Endothelial cell (in vitro differentiated cells): ENCODE measurements around the gene HHIPL1. TPM values are rescaled to one million over a fixed set of nuclear protein-coding genes. Genes with fewer than 3 reads are reported as not detected.
"Not testable (repeated sequence)": the region's sequence is repeated elsewhere in the genome, so short reads cannot be mapped to it uniquely, and the experiment has no call there.

ENCODE experiments used
- DNase-seq: peaks from one replicate; pipeline ENCODE4 v3.0.0; 2021; ENCODE audit warnings: low spot score
- H3K27ac Mint-ChIP-seq: one replicate; pipeline ENCODE4 v1.8.0; 2021; ENCODE audit warnings: mixed read lengths, inconsistent platforms; ENCODE audit not compliant: unreplicated experiment
- H3K27me3 Mint-ChIP-seq: one replicate; pipeline ENCODE4 v1.8.0; 2021; ENCODE audit warnings: mild to moderate bottlenecking, moderate library complexity, mixed read lengths, inconsistent platforms; ENCODE audit not compliant: unreplicated experiment
- H3K36me3 Mint-ChIP-seq: one replicate; pipeline ENCODE4 v1.8.0; 2021; ENCODE audit warnings: mild to moderate bottlenecking, low read depth, mixed read lengths, inconsistent platforms; ENCODE audit not compliant: unreplicated experiment
- H3K4me1 Mint-ChIP-seq: one replicate; pipeline ENCODE4 v1.8.0; 2021; ENCODE audit warnings: mild to moderate bottlenecking, mixed read lengths, inconsistent platforms; ENCODE audit not compliant: unreplicated experiment
- H3K4me3 Mint-ChIP-seq: one replicate; pipeline ENCODE4 v1.8.0; 2021; ENCODE audit warnings: mild to moderate bottlenecking, mixed read lengths, inconsistent platforms; ENCODE audit not compliant: unreplicated experiment
- H3K9me3 Mint-ChIP-seq: one replicate; pipeline ENCODE4 v1.8.0; 2021; ENCODE audit warnings: mixed read lengths, inconsistent platforms; ENCODE audit not compliant: unreplicated experiment
- total RNA-seq: library from RNA; stranded (reverse); fragmentation: NEBNext Ultra II Directional; extraction: Animal tissue kit (Norgen Biotek cat#: 25700); gene quantifications from one replicate; pipeline ENCODE4 v1.2.1, GENCODE V29; 2021; ENCODE audit not compliant: unreplicated experiment
- TF ChIP-seq, protein P1 (sequence below): fragments of 200-600 bp; sonication (generic); IDR thresholded peaks from one replicate; pipeline ENCODE4 v1.5.0; 2021; ENCODE audit warnings: antibody characterized with exemption; ENCODE audit not compliant: unreplicated experiment

The HHIPL1 gene
- total RNA-seq, 1 donor from 2014 or later = 15.1 TPM

DNA sequence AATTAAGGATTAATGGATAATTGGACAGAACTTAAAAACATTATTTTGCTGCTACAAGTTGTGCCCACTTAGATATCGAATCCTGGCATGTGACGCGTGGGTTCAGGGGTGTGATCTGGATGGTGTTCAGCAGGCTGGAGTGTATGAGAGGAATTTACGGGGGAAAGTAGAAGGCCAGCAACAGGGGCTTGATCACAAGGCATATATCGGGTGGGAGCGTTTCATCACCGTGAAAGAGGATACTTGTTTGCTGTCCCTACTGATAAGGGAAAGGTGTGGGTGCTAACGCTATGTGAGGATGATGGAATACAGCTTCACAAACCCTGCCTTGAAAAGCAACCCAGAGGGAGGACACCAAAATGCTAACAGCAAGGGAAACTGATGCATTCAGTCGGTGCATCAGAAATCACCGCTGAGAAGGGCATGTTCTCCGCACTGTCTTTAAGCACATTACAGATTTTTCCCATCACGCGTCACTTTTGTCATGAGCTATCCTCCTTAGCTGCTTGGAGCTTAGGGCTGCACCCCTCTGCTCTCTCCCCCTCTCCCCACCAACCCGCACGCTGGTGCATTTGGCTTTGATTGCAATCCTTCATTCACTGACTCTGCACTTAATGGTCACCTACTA is 13.4 kb downstream of the HHIPL1 start:
- no peak for DNase-seq
- Mint-ChIP-seq H3K27me3 (peaks cover 24% of the 10 kb centered on the region), H3K27ac (no peak overlapping the region), H3K4me1 (peaks cover 4% of the 10 kb centered on the region), H3K36me3 (peaks cover 16% of the 10 kb centered on the region), H3K9me3 (no peaks in the 10 kb centered on the region), H3K4me3 (no peak overlapping the region)
- TF ChIP-seq, protein P1, sequence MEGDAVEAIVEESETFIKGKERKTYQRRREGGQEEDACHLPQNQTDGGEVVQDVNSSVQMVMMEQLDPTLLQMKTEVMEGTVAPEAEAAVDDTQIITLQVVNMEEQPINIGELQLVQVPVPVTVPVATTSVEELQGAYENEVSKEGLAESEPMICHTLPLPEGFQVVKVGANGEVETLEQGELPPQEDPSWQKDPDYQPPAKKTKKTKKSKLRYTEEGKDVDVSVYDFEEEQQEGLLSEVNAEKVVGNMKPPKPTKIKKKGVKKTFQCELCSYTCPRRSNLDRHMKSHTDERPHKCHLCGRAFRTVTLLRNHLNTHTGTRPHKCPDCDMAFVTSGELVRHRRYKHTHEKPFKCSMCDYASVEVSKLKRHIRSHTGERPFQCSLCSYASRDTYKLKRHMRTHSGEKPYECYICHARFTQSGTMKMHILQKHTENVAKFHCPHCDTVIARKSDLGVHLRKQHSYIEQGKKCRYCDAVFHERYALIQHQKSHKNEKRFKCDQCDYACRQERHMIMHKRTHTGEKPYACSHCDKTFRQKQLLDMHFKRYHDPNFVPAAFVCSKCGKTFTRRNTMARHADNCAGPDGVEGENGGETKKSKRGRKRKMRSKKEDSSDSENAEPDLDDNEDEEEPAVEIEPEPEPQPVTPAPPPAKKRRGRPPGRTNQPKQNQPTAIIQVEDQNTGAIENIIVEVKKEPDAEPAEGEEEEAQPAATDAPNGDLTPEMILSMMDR = no peak

DNA sequence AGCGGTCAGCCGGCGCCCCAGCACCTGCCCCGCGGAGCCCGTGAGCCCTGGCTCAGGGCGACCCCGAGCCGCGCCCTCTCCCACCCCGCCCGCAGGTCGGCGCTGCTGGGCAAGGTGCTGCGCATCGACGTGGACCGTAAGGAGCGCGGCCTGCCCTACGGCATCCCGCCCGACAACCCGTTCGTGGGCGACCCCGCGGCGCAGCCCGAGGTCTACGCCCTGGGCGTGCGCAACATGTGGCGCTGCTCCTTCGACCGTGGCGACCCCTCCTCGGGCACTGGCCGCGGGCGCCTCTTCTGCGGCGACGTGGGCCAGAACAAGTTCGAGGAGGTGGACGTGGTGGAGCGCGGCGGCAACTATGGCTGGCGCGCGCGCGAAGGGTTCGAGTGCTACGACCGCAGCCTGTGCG is 14.4 kb downstream of the HHIPL1 start:
- DNase-seq = peak; percentile 47
- Mint-ChIP-seq H3K4me3 (no peak overlapping the region), H3K36me3 (peaks cover 13% of the 10 kb centered on the region), H3K27me3 (peaks cover 29% of the 10 kb centered on the region), H3K4me1 (peaks cover 11% of the 10 kb centered on the region), H3K9me3 (no peaks in the 10 kb centered on the region), H3K27ac (no peak overlapping the region)
- TF ChIP-seq, protein P1 = peak; percentile 39

DNA sequence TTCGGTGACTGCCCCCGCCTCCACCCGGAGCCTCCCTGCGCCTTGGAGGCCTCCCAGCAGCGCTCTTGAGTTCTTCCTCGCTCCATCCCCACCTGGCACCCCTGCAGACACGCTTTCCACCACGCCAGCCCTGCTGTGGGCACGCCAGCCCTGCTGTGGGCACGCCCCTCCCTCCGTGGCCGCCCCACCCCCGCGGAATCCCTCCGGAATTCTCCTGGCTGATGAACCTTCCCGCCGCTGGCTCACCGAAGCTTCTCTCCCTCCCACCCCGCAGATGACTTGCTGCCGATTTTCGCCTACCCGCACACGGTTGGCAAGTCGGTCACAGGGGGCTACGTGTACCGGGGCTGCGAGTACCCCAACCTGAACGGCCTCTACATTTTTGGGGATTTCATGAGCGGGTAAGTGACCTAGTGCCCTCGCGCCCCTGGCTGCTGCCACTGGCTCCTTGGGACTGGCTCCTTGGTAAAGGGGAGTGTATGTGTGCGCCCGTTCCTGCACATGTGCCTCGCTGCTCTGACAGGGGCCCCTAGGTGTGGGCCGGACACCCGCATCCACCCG is 15.2 kb downstream of the HHIPL1 start:
- Mint-ChIP-seq H3K27ac (no peak overlapping the region), H3K4me3 (no peak overlapping the region), H3K36me3 (peaks cover 11% of the 10 kb centered on the region), H3K4me1 (peaks cover 13% of the 10 kb centered on the region), H3K27me3 (peaks cover 25% of the 10 kb centered on the region), H3K9me3 (no peaks in the 10 kb centered on the region)
- DNase-seq = no peak
- TF ChIP-seq, protein P1 = no peak

DNA sequence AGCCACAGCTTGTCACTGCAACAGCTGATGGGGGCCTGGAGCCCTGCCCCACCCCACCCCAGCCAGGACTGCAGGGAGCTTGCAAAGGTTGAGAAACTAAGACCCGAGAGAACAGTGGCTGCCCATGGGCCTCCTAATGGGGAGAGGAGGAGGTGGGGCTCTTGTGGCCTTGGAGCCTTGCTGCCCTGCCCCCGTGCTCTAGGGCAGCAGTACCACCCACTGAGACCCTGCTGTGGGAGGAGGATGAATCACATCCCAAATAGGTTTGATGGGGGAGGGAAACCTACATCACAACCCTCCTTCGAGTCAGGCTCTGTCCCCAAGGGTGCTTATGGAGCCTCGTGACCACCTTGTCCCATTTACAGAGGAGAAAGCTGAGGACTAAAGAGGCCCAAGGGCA is 15.9 kb downstream of the HHIPL1 start:
- Mint-ChIP-seq H3K36me3 (peaks cover 12% of the 10 kb centered on the region), H3K27me3 (peaks cover 25% of the 10 kb centered on the region), H3K27ac (no peak overlapping the region), H3K4me3 (no peak overlapping the region), H3K9me3 (no peaks in the 10 kb centered on the region), H3K4me1 (peaks cover 13% of the 10 kb centered on the region)
- no peak for DNase-seq
- TF ChIP-seq, protein P1 = no peak

DNA sequence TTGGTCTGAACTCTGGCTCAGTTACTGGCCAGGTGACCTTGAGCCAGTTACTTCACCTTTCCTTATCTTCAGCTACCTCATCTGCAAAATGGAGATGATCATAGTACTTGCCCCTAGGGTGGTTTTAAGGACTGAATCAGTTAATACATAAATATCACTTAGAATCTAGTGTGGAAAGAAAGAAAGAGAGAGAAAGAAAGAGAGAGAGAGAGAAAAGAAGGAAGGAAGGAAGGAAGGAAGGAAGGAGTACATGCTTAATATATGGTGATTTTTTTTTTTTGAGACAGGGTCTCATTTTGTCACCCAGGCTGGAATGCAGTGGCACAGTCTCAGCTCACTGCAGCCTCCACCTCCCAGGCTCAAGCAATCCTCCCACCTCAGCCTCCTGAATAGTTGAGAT is 16.3 kb downstream of the HHIPL1 start:
- not testable (repeated sequence) for H3K27ac Mint-ChIP-seq, DNase-seq, H3K9me3 Mint-ChIP-seq, H3K4me3 Mint-ChIP-seq
- Mint-ChIP-seq H3K4me1 (peaks cover 17% of the 10 kb centered on the region), H3K27me3 (peaks cover 26% of the 10 kb centered on the region), H3K36me3 (peaks cover 12% of the 10 kb centered on the region)
